T47D (cell line): ENCODE measurements around the gene SLC11A1.

ENCODE experiments used
- DNase-seq, 2 experiments: peaks; one replicate each; pipeline versions ENCODE4 v3.0.0 to v3.0.0-alpha.2; 2011 to 2012; ENCODE audit warnings: low read depth in 1 of 2, low spot score in 1 of 2
- JUND ChIP-seq: IDR thresholded peaks from 2 replicates; pipeline ENCODE4 v1.6.1; 2012; ENCODE audit warnings: low read depth
- in situ Hi-C: cut with HindIII; loops from 2 replicates; pipeline ENCODE4 v1.10.0; 2016; ENCODE audit warnings: low sequenced_read_pairs, low pct_unique_long_range_greater_than_20kb

Gene SLC11A1

GRCh38 chr2:218370410-218371063 lies 11.5 kb upstream of the SLC11A1 start:
- TF ChIP-seq JUND = no peak
- no peak for DNase-seq
- in situ Hi-C loops = no loop called here

DNA sequence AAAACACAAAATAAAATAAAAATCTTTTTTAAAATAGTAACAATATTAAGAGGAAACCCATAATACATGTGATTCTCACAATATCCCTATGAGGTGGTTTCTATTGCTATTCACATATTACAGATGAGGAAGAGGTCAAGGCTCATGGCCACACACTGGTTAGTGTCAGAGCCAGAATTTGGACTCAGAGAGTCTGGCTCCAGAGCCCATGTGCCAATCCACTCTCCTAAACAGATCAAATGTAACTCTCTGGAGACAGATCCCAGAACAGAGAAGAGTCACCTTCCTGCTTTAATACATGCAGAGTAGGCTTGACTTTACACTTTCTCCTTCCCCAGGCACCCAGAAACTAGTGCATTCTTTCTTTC lies 10.1 kb upstream of the SLC11A1 start:
- no peak for TF ChIP-seq JUND
- DNase-seq = no peak
- in situ Hi-C loops = no loop called here

- no peak for TF ChIP-seq JUND
- no peak for DNase-seq
- in situ Hi-C loops = no loop called here
Measured at GRCh38 chr2:218374795-218375194, 7.3 kb upstream of the SLC11A1 start.

GRCh38 chr2:218375212-218375611 lies 6.9 kb upstream of the SLC11A1 start:
- no peak for TF ChIP-seq JUND
- in situ Hi-C loops = no loop called here
- no peak for DNase-seq

GRCh38 chr2:218378053-218378452 lies 4.0 kb upstream of the SLC11A1 start:
- in situ Hi-C loops = no loop called here
- no peak for DNase-seq
- TF ChIP-seq JUND = no peak

GRCh38 chr2:218382785-218383184 lies 712 bp downstream of the SLC11A1 start:
- in situ Hi-C loops = no loop called here
- no peak for DNase-seq
- no peak for TF ChIP-seq JUND

DNA sequence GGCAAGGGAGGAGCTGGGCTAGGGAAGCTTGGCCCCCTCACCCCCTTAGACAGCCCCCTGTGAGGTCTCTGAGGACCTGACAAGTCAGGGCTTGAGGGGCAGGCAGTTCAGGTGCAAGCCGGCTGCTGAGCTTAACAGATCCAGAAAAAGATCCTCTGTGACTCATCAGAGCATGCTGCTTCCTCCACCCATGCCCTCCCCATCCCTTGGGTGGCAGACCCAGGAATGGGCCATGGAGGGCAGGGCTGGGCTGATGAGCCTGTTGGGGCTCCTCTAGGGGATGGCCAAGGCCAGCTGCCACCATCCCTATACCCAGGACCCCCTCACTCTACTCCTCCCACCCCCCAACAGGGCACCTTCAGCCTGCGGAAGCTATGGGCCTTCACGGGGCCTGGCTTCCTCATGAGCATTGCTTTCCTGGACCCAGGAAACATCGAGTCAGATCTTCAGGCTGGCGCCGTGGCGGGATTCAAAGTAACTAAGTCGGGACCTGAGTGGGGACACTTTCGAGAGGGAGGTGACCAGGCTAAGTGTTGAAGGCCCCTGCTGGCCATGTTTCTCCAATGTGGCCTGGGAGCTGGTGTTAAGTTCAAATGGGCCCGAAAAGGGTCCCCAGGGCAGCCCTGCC lies 1.9 kb downstream of the SLC11A1 start:
- TF ChIP-seq JUND = no peak
- in situ Hi-C loops = no loop called here
- DNase-seq = no peak

GRCh38 chr2:218384975-218385374 lies 2.9 kb downstream of the SLC11A1 start:
- TF ChIP-seq JUND = no peak
- in situ Hi-C loops = no loop called here
- DNase-seq = no peak

GRCh38 chr2:218386505-218387368 lies 4.7 kb downstream of the SLC11A1 start:
- no peak for DNase-seq
- in situ Hi-C loops = no loop called here
- no peak for TF ChIP-seq JUND

- no peak for DNase-seq
- in situ Hi-C loops = no loop called here
- no peak for TF ChIP-seq JUND
Measured at GRCh38 chr2:218387369-218388194, 5.5 kb downstream of the SLC11A1 start.

GRCh38 chr2:218389333-218390150 lies 7.5 kb downstream of the SLC11A1 start:
- in situ Hi-C loops = no loop called here
- DNase-seq = no peak
- TF ChIP-seq JUND = no peak

- in situ Hi-C loops = no loop called here
- TF ChIP-seq JUND = no peak
- no peak for DNase-seq
Measured at GRCh38 chr2:218391202-218391601, 9.1 kb downstream of the SLC11A1 start.
